GM21447 (cell line): ENCODE results near the gene RND1.
"Not testable (repeated sequence)": the region's sequence is repeated elsewhere in the genome, so short reads cannot be mapped to it uniquely, and the experiment has no call there.

ENCODE experiments used
- ATAC-seq: cut with Tn5 transposase; IDR thresholded peaks from one replicate; pipeline ENCODE4 v1.9.1; 2021; ENCODE audit not compliant: unreplicated experiment

RND1 gene

GRCh38 chr12:48865281-48866051 is at the start of gene RND1:
RND1 (minus strand) TSS chr12:48865870; CDS start chr12:48865767, 103 bp downstream.
- peak; percentile 94 for ATAC-seq

- ATAC-seq = no peak
These were observed 44.5 kb upstream of the RND1 start for GRCh38 chr12:48910196-48910595.

GRCh38 chr12:48909698-48910097 is 44.0 kb upstream of the RND1 start:
- not testable (repeated sequence) for ATAC-seq

GRCh38 chr12:48907245-48907644 is 41.6 kb upstream of the RND1 start:
- no peak for ATAC-seq

- no peak for ATAC-seq
These were observed 38.3 kb upstream of the RND1 start for GRCh38 chr12:48903982-48904411.

- no peak for ATAC-seq
These were observed 37.8 kb upstream of the RND1 start for GRCh38 chr12:48903363-48903981.

- ATAC-seq = no peak
These were observed 35.6 kb upstream of the RND1 start for GRCh38 chr12:48901278-48901677.

- ATAC-seq = no peak
These were observed 34.0 kb upstream of the RND1 start for GRCh38 chr12:48899651-48900050.

- ATAC-seq = no peak
These were observed 28.6 kb upstream of the RND1 start for GRCh38 chr12:48894271-48894670.

GRCh38 chr12:48890657-48891418 is 25.2 kb upstream of the RND1 start:
- peak; percentile 70 for ATAC-seq

GRCh38 chr12:48889679-48890078 is 24.0 kb upstream of the RND1 start:
- no peak for ATAC-seq

- no peak for ATAC-seq
These were observed 17.9 kb upstream of the RND1 start for GRCh38 chr12:48883305-48884161.

- no peak for ATAC-seq
These were observed 17.3 kb upstream of the RND1 start for GRCh38 chr12:48882972-48883304.

- ATAC-seq = no peak
These were observed 16.6 kb upstream of the RND1 start for GRCh38 chr12:48882315-48882687.

- no peak for ATAC-seq
These were observed 16.1 kb upstream of the RND1 start for GRCh38 chr12:48881686-48882314.

- no peak for ATAC-seq
These were observed 15.0 kb upstream of the RND1 start for GRCh38 chr12:48880647-48881046.

- ATAC-seq = no peak
These were observed 12.9 kb upstream of the RND1 start for GRCh38 chr12:48878548-48878947.

GRCh38 chr12:48875944-48876515 is 10.4 kb upstream of the RND1 start:
- no peak for ATAC-seq

GRCh38 chr12:48873534-48873933 is 7.9 kb upstream of the RND1 start:
- not testable (repeated sequence) for ATAC-seq

- ATAC-seq = no peak
These were observed 7.4 kb upstream of the RND1 start for GRCh38 chr12:48873096-48873495.
